Measurements from ENCODE around the gene ALG11.

DNA sequence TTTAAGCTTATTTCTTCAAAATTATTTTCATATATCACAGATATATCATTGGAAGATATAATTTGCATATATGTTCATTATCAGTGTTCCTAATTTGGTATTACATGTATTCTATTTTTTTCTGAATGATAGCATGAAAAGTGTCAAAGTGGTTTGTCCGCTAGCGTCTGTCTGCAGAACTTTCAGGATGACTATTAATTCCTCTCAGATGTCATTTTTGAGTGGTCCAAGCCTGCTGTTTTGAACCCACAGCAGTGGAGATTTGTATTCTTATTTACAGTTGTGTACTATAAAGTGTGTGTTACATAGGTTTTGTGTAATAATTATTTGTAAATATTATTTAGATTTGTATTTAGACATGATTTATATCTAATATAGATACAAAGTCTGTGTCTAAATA, 20.8 kb downstream of the ALG11 start:
- TF ChIP-seq EZH2 (IDR thresholded peaks at IDR 0.05): no peak
- TF ChIP-seq, protein P1, sequence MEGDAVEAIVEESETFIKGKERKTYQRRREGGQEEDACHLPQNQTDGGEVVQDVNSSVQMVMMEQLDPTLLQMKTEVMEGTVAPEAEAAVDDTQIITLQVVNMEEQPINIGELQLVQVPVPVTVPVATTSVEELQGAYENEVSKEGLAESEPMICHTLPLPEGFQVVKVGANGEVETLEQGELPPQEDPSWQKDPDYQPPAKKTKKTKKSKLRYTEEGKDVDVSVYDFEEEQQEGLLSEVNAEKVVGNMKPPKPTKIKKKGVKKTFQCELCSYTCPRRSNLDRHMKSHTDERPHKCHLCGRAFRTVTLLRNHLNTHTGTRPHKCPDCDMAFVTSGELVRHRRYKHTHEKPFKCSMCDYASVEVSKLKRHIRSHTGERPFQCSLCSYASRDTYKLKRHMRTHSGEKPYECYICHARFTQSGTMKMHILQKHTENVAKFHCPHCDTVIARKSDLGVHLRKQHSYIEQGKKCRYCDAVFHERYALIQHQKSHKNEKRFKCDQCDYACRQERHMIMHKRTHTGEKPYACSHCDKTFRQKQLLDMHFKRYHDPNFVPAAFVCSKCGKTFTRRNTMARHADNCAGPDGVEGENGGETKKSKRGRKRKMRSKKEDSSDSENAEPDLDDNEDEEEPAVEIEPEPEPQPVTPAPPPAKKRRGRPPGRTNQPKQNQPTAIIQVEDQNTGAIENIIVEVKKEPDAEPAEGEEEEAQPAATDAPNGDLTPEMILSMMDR (IDR thresholded peaks at IDR 0.05): no peak
